Parathyroid adenoma (tissue), 2 donors: Measurements from ENCODE around the gene WFDC12.
"Not testable (repeated sequence)": the region's sequence is repeated elsewhere in the genome, so short reads cannot be mapped to it uniquely, and the experiment has no call there.

Experiments
- H2AFZ ChIP-seq: fragments of 300-600 bp; sonication (generic); one replicate; pipeline ENCODE4 v1.7.0; 2017; ENCODE audit warnings: antibody characterized with exemption, mild to moderate bottlenecking
- H3K27ac ChIP-seq: fragments of 300-600 bp; sonication (generic); one replicate; pipeline ENCODE4 v1.7.0; 2017
- H3K27me3 ChIP-seq: fragments of 300-600 bp; sonication (generic); one replicate; pipeline ENCODE4 v1.7.0; 2017; ENCODE audit warnings: low read length; ENCODE audit not compliant: control insufficient read depth, insufficient read depth
- H3K36me3 ChIP-seq: fragments of 300-600 bp; sonication (generic); one replicate; pipeline ENCODE4 v1.7.0; 2017; ENCODE audit warnings: low read length; ENCODE audit not compliant: control insufficient read depth, insufficient read depth
- H3K4me1 ChIP-seq: fragments of 300-600 bp; sonication (generic); one replicate; pipeline ENCODE4 v1.7.0; 2017; ENCODE audit warnings: control low read depth
- H3K4me2 ChIP-seq: fragments of 300-600 bp; sonication (generic); one replicate; pipeline ENCODE4 v1.7.0; 2017; ENCODE audit warnings: low read length
- H3K4me3 ChIP-seq: fragments of 300-600 bp; sonication (generic); one replicate; pipeline ENCODE4 v1.7.0; 2017; ENCODE audit warnings: low read depth, low read length
- H3K79me2 ChIP-seq: fragments of 300-600 bp; sonication (generic); one replicate; pipeline ENCODE4 v1.7.0; 2017; ENCODE audit warnings: control low read depth
- H3K9ac ChIP-seq: fragments of 300-600 bp; sonication (generic); one replicate; pipeline ENCODE4 v1.7.0; 2017; ENCODE audit warnings: mild to moderate bottlenecking
- H3K9me3 ChIP-seq: fragments of 300-600 bp; sonication (generic); one replicate; pipeline ENCODE4 v1.7.0; 2017; ENCODE audit warnings: low read length; ENCODE audit not compliant: control insufficient read depth
- TF ChIP-seq, protein P1 (sequence below): fragments of 300-600 bp; sonication (generic); IDR thresholded peaks from one replicate; pipeline ENCODE4 v1.7.0; 2017; ENCODE audit warnings: antibody characterized with exemption, mild to moderate bottlenecking
- donor health status: primary hyperparathyroidism.

The WFDC12 gene

DNA sequence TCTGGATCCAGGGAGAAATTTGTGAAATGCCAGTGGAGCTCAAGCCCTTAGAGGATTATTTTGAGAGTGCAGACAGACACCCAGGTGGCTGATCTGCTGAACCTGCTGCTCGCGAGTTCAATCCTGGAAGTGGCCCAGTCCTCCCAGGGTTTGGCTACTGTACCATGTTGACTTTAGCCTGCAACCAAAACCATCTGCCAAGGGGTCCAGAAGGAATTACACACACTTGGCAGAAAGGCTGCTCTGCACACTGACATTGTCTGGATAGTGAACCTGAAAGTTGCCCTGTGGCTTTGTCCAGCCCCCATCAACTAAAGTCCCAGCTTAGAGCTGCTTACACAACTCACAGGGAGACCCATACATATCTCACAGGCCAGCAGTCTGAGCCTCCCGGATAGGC is 28.9 kb upstream of the WFDC12 start:
- Histone ChIP-seq H3K27me3 (no peaks in the 10 kb centered on the region), H3K4me1 (no peaks in the 10 kb centered on the region), H3K9me3 (no peaks in the 10 kb centered on the region), H3K36me3 (no peaks in the 10 kb centered on the region), H3K4me2 (no peak overlapping the region), H3K4me3 (no peak overlapping the region), H3K79me2 (no peaks in the 10 kb centered on the region), H2AFZ (no peak overlapping the region), H3K9ac (no peak overlapping the region), H3K27ac (no peak overlapping the region)
- TF ChIP-seq, protein P1, sequence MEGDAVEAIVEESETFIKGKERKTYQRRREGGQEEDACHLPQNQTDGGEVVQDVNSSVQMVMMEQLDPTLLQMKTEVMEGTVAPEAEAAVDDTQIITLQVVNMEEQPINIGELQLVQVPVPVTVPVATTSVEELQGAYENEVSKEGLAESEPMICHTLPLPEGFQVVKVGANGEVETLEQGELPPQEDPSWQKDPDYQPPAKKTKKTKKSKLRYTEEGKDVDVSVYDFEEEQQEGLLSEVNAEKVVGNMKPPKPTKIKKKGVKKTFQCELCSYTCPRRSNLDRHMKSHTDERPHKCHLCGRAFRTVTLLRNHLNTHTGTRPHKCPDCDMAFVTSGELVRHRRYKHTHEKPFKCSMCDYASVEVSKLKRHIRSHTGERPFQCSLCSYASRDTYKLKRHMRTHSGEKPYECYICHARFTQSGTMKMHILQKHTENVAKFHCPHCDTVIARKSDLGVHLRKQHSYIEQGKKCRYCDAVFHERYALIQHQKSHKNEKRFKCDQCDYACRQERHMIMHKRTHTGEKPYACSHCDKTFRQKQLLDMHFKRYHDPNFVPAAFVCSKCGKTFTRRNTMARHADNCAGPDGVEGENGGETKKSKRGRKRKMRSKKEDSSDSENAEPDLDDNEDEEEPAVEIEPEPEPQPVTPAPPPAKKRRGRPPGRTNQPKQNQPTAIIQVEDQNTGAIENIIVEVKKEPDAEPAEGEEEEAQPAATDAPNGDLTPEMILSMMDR, result no peak

GRCh38 chr20:45152405-45152804 is 28.1 kb upstream of the WFDC12 start:
- Histone ChIP-seq H3K27me3 (no peaks in the 10 kb centered on the region), H3K27ac (no peak overlapping the region), H3K4me2 (no peak overlapping the region), H2AFZ (no peak overlapping the region), H3K4me1 (no peaks in the 10 kb centered on the region), H3K9me3 (no peaks in the 10 kb centered on the region), H3K9ac (no peak overlapping the region), H3K79me2 (no peaks in the 10 kb centered on the region), H3K4me3 (no peak overlapping the region), H3K36me3 (no peaks in the 10 kb centered on the region)
- TF ChIP-seq, protein P1, result no peak

- no peak overlapping the region for H3K9ac ChIP-seq
- H3K36me3 ChIP-seq, result no peaks in the 10 kb centered on the region
- no peaks in the 10 kb centered on the region for H3K27me3 ChIP-seq
- no peak overlapping the region for H3K4me3 ChIP-seq
- no peak overlapping the region for H2AFZ ChIP-seq
- TF ChIP-seq, protein P1, result no peak
- no peak overlapping the region for H3K4me2 ChIP-seq
- no peaks in the 10 kb centered on the region for H3K79me2 ChIP-seq
- no peaks in the 10 kb centered on the region for H3K4me1 ChIP-seq
- no peak overlapping the region for H3K27ac ChIP-seq
- no peaks in the 10 kb centered on the region for H3K9me3 ChIP-seq
These were observed 24.8 kb upstream of the WFDC12 start for GRCh38 chr20:45149062-45149461.

GRCh38 chr20:45140836-45141235 is 16.6 kb upstream of the WFDC12 start:
- Histone ChIP-seq H3K36me3 (no peaks in the 10 kb centered on the region), H3K4me2 (no peak overlapping the region), H3K4me1 (no peaks in the 10 kb centered on the region), H3K27ac (no peak overlapping the region), H2AFZ (no peak overlapping the region), H3K9me3 (no peaks in the 10 kb centered on the region), H3K79me2 (no peaks in the 10 kb centered on the region), H3K4me3 (no peak overlapping the region), H3K27me3 (no peaks in the 10 kb centered on the region), H3K9ac (no peak overlapping the region)
- TF ChIP-seq, protein P1, result no peak

- not testable (repeated sequence) for H2AFZ ChIP-seq, H3K27me3 ChIP-seq, H3K79me2 ChIP-seq, H3K4me3 ChIP-seq, H3K4me1 ChIP-seq, H3K9me3 ChIP-seq, H3K4me2 ChIP-seq, H3K27ac ChIP-seq, H3K9ac ChIP-seq, H3K36me3 ChIP-seq
These were observed 15.6 kb upstream of the WFDC12 start for GRCh38 chr20:45139733-45140375.
